Measurements from ENCODE around the gene ELF2. TPM values are rescaled to one million over a fixed set of nuclear protein-coding genes. Genes with fewer than 3 reads are reported as not detected.

The ELF2 gene
- total and polyA plus RNA-seq, 2 of the 8 experiments (the other 6 are each of a cell fraction or from before 2014, with no cell fraction given) = 21.1 to 44.3 TPM

DNA sequence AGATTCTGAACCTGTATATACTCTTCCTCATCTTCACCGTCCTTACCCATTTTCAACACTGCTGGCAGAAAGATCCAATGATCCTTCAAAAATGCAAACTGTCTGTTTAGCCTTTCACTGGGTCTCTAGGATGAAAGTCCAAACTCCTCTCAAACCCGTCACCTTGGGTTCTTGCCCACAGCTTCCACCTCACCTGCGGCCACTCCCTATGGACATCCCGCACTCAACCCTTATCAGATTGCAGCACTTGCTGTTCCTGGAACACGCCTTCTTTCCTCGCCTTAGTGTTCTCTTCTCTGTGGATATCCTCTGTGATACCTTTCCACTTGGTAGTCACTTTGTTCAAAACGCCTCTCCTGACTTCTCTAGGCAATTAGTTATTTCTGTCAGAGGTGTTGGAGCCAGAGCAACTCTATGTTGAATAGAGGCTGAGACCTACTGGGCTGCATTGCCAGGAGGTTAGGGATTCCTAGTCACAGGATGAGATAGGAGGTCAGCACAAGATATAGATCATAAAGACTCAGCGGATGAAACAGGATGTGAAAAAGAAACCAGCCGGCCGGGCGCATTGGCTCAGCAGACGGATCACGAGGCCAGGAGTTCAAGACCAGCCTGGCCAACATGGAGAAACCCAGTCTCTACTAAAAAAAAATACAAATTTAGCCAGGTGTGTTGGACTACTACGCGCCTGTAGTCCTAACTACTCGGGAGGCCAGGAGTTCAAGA, 165.6 kb downstream of the ELF2 start:
- Histone ChIP-seq H2BK120ac (replicated peaks; ENCODE audit: low read depth, low read length) (no peak overlapping the region), H3K79me1 (ENCODE audit: low read depth, low read length) (peaks cover 3% of the 10 kb centered on the region; the same call in 1 of the 2 replicates)
- 88% methylated on average over 16 of the region's 16 CpGs; no CpG with 5 or more reads in 1 of the 2 experiments for WGBS, 2 experiments (ENCODE audit: extremely low coverage in 1 of 2, insufficient coverage in 1 of 2, insufficient read length in 1 of 2, insufficient replicate concordance in 2 of 2, low coverage in 1 of 2, low lambda C conversion rate in 2 of 2, missing lambda C conversion rate in 1 of 2)
- TF ChIP-seq CBX5 (IDR thresholded peaks at IDR 0.05; ENCODE audit: low read depth, low read length) = no peak
- TF ChIP-seq, protein P1, sequence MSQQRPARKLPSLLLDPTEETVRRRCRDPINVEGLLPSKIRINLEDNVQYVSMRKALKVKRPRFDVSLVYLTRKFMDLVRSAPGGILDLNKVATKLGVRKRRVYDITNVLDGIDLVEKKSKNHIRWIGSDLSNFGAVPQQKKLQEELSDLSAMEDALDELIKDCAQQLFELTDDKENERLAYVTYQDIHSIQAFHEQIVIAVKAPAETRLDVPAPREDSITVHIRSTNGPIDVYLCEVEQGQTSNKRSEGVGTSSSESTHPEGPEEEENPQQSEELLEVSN (IDR thresholded peaks at IDR 0.05) = no peak
- TF ChIP-seq TBP (IDR thresholded peaks at IDR 0.05; ENCODE audit: low read depth, low read length) = no peak
- TF ChIP-seq, protein P2, sequence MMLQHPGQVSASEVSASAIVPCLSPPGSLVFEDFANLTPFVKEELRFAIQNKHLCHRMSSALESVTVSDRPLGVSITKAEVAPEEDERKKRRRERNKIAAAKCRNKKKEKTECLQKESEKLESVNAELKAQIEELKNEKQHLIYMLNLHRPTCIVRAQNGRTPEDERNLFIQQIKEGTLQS (IDR thresholded peaks at IDR 0.05; ENCODE audit: insufficient read depth, low read depth, low read length) = no peak
- no peak for TF ChIP-seq NANOG (IDR thresholded peaks at IDR 0.05; ENCODE audit: insufficient read depth, low read depth, low read length, poor library complexity, severe bottlenecking)
- TF ChIP-seq FOSL1 (IDR thresholded peaks at IDR 0.05; ENCODE audit: insufficient read depth, low read depth, low read length) = no peak
- no peak for TF ChIP-seq CHD1 (IDR thresholded peaks at IDR 0.05; ENCODE audit: low read depth, low read length)
- TF ChIP-seq JUND (IDR thresholded peaks at IDR 0.05; ENCODE audit: low read length) = no peak
- TF ChIP-seq ZNF274 (IDR thresholded peaks at IDR 0.05; ENCODE audit: borderline replicate concordance, extremely low read depth, low read length) = no peak
- no peak for TF ChIP-seq GABPA (IDR thresholded peaks at IDR 0.05; ENCODE audit: borderline replicate concordance, insufficient read depth, low read length)
- no peak for TF ChIP-seq TAF1 (IDR thresholded peaks at IDR 0.05; ENCODE audit: low read depth, low read length)

More for the DNA sequence above, 165.6 kb downstream of the ELF2 start:
- ChIA-PET CTCF (ENCODE audit: partially characterized antibody) (no interaction called here), POLR2A (ENCODE audit: partially characterized antibody) (no interaction called here)
- H4K20me1 ChIP-seq (replicated peaks in 1 of 2; ENCODE audit: control insufficient read depth in 1 of 2, insufficient read depth in 2 of 2, low read length in 2 of 2) = no peaks in the 10 kb centered on the region
- H2BK5ac ChIP-seq (ENCODE audit: low read depth, low read length) = no peak overlapping the region
- H3K36me3 ChIP-seq (ENCODE audit: control insufficient read depth in 2 of 4, insufficient read depth in 4 of 4, low read length in 3 of 4) = no peaks in the 10 kb centered on the region
- DNase-seq (ENCODE audit: low read depth in 1 of 2, low spot score in 2 of 2) (no peak), FAIRE-seq (no peak)
- H4K8ac ChIP-seq (ENCODE audit: extremely low read depth, insufficient read depth, low read length) = no peak overlapping the region
- H3K23ac ChIP-seq (ENCODE audit: insufficient read length) = no peak overlapping the region
- H3K4me3 ChIP-seq (ENCODE audit: extremely low read depth in 1 of 4, insufficient read depth in 2 of 4, low read depth in 3 of 4, low read length in 4 of 4) = no peak overlapping the region
- H3K27me3 ChIP-seq (replicated peaks in 1 of 4; ENCODE audit: control insufficient read depth in 3 of 4, extremely low read depth in 1 of 4, insufficient read depth in 3 of 4, low read length in 3 of 4) = no peaks in the 10 kb centered on the region
- 0 out of 2 replicates have a peak overlapping the region, but pooled peaks have one; percentile 53 for H2AK5ac ChIP-seq (ENCODE audit: low read depth, low read length)
- no peak overlapping the region for H3K18ac ChIP-seq (ENCODE audit: extremely low read depth, low read length)
- H2BK15ac ChIP-seq (ENCODE audit: low read length) = peak overlapping the region; percentile 2; the same call in 1 of the 2 replicates
- H3K9me3 ChIP-seq (ENCODE audit: insufficient read depth in 2 of 2, low read depth in 1 of 2, low read length in 1 of 2) = peaks cover 0 to 6% of the 10 kb centered on the region in 2 experiments; a peak in 2 of 4 replicates
- H3K27ac ChIP-seq (ENCODE audit: low read depth, low read length) = no peak overlapping the region
- H3K23me2 ChIP-seq (ENCODE audit: low read depth, low read length) = peaks cover 4% of the 10 kb centered on the region; the same call in 1 of the 2 replicates
- H2AFZ ChIP-seq (ENCODE audit: low read length) = no peak overlapping the region
- H2BK12ac ChIP-seq (ENCODE audit: low read depth, low read length) = peak overlapping the region; percentile 94; the same call in 1 of the 2 replicates
- no peak overlapping the region for H3K4ac ChIP-seq (replicated peaks; ENCODE audit: insufficient read length, low read depth, low read length)
- no peak overlapping the region for H3K14ac ChIP-seq (ENCODE audit: insufficient read length)
- no peak overlapping the region for H3K9ac ChIP-seq (replicated peaks in 1 of 4; ENCODE audit: extremely low read depth in 1 of 4, low read depth in 3 of 4, low read length in 3 of 4)
- H3K4me1 ChIP-seq (replicated peaks in 1 of 4; ENCODE audit: control insufficient read depth in 3 of 4, insufficient read depth in 4 of 4, low read length in 3 of 4) = peaks cover 7 to 14% (median 11%) of the 10 kb centered on the region in 4 experiments; a peak in 6 of 7 replicates
- H3K4me2 ChIP-seq (ENCODE audit: insufficient read depth in 1 of 2, low read depth in 2 of 2, low read length in 2 of 2) = no peak overlapping the region
- no peak overlapping the region for H3K56ac ChIP-seq (replicated peaks; ENCODE audit: insufficient read length, low read depth, low read length)
- H4K5ac ChIP-seq (ENCODE audit: insufficient read length, low read depth, low read length) = no peak overlapping the region
- H4K91ac ChIP-seq (replicated peaks; ENCODE audit: insufficient read length, low read length) = no peak overlapping the region
- H3K79me2 ChIP-seq (ENCODE audit: control insufficient read depth in 1 of 2, insufficient read depth in 2 of 2, low read length in 2 of 2) = peaks cover 0 to 5% of the 10 kb centered on the region in 2 experiments; a peak in 2 of 4 replicates
- no peak overlapping the region for H2BK20ac ChIP-seq (ENCODE audit: low read length)
